GM18951 (cell line): ENCODE data around the gene SEMA3C.

Experiments
- POLR2A ChIP-seq: IDR thresholded peaks from 4 replicates; pipeline ENCODE4 v1.6.1; 2011; ENCODE audit warnings: mild to moderate bottlenecking; ENCODE audit not compliant: insufficient read length, insufficient read depth; ENCODE audit errors: extremely low read depth
- in situ Hi-C: fragments of 300-500 bp; cut with MboI; formaldehyde crosslinking; loops from one replicate; pipeline ENCODE4 v1.12.0; 2022; ENCODE audit warnings: low sequenced_read_pairs, mixed read lengths, inconsistent platforms; ENCODE audit not compliant: unreplicated experiment

SEMA3C gene

GRCh38 chr7:80829527-80829926 is 89.3 kb downstream of the SEMA3C start:
- in situ Hi-C loops, result no loop called here
- TF ChIP-seq POLR2A, result no peak

- in situ Hi-C loops, result no loop called here
- TF ChIP-seq POLR2A, result no peak
Observed at GRCh38 chr7:80827239-80827633, 91.6 kb downstream of the SEMA3C start.

- no peak for TF ChIP-seq POLR2A
- in situ Hi-C loops, result no loop called here
Observed at GRCh38 chr7:80826520-80827238, 92.2 kb downstream of the SEMA3C start.

- no peak for TF ChIP-seq POLR2A
- in situ Hi-C loops, result no loop called here
Observed at GRCh38 chr7:80825499-80825898, 93.4 kb downstream of the SEMA3C start.

- in situ Hi-C loops, result no loop called here
Observed at GRCh38 chr7:80824253-80824652, 94.6 kb downstream of the SEMA3C start.

GRCh38 chr7:80823057-80823456 is 95.8 kb downstream of the SEMA3C start:
- no peak for TF ChIP-seq POLR2A
- in situ Hi-C loops, result no loop called here

More at GRCh38 chr7:80824253-80824652, 94.6 kb downstream of the SEMA3C start:
- no peak for TF ChIP-seq POLR2A

- no peak for TF ChIP-seq POLR2A
- in situ Hi-C loops, result no loop called here
Observed at GRCh38 chr7:80821771-80822319, 97.0 kb downstream of the SEMA3C start.

GRCh38 chr7:80819503-80819902 is 99.3 kb downstream of the SEMA3C start:
- in situ Hi-C loops, result no loop called here
- no peak for TF ChIP-seq POLR2A

- in situ Hi-C loops, result no loop called here
- TF ChIP-seq POLR2A, result no peak
Observed at GRCh38 chr7:80818181-80818580, 100.7 kb downstream of the SEMA3C start.

GRCh38 chr7:80816806-80817205 is 102.0 kb downstream of the SEMA3C start:
- in situ Hi-C loops, result no loop called here
- no peak for TF ChIP-seq POLR2A

GRCh38 chr7:80815733-80816132 is 103.1 kb downstream of the SEMA3C start:
- in situ Hi-C loops, result no loop called here
- no peak for TF ChIP-seq POLR2A

- in situ Hi-C loops, result no loop called here
Observed at GRCh38 chr7:80809545-80809944, 109.3 kb downstream of the SEMA3C start.

GRCh38 chr7:80807166-80807900 is 111.5 kb downstream of the SEMA3C start:
- in situ Hi-C loops, result no loop called here
- no peak for TF ChIP-seq POLR2A

More at GRCh38 chr7:80809545-80809944, 109.3 kb downstream of the SEMA3C start:
- no peak for TF ChIP-seq POLR2A

GRCh38 chr7:80806663-80807062 is 112.2 kb downstream of the SEMA3C start:
- in situ Hi-C loops, result no loop called here
- no peak for TF ChIP-seq POLR2A
